ENCODE measurements around the gene DNAH7. TPM values are rescaled to one million over a fixed set of nuclear protein-coding genes. Genes with fewer than 3 reads are reported as not detected.

Gene DNAH7
- total RNA-seq, 1 experiment from 2014 or later, result 0.98 TPM

DNA sequence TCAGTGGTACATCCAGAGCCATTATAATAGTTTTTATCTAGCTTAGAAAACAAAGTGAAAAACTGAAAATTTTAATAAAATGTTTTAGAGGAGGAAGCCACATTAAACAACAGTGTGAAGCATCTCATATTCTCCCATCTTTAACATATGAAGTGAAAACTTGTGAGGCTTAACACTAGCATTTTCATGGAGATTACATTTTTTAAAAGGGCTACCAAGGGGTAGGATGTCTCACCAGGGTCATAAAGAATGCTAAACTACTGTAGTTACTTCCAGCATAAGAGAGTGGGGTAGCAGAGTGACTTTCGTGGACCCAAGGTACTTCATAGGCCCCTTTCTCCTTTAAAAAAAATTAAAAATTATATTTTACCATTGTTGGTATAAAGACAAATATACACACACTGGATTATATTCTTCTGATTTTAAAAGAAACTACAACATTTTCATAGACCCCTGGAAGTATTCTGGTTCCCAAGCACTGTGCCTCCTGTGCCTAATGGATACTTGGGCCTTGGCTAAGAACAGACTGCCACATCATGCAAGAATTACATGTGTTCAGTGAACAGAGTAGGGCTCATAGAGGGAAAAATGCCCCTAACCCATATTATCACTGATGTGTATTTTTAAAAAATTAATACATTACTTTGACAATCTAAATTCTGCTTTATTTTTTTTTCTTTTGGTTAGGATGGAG lies 263.2 kb downstream of the DNAH7 start:
- Mint-ChIP-seq H3K9me3 (ENCODE audit: unreplicated experiment) (no peaks in the 10 kb centered on the region), H3K4me1 (ENCODE audit: insufficient read depth, unreplicated experiment) (no peaks in the 10 kb centered on the region), H3K27ac (ENCODE audit: low read depth, unreplicated experiment) (no peak overlapping the region), H3K36me3 (ENCODE audit: insufficient read depth, unreplicated experiment) (no peaks in the 10 kb centered on the region), H3K27me3 (ENCODE audit: insufficient read depth, unreplicated experiment) (no peaks in the 10 kb centered on the region), H3K4me3 (ENCODE audit: unreplicated experiment) (no peak overlapping the region)
- TF ChIP-seq, protein P1, sequence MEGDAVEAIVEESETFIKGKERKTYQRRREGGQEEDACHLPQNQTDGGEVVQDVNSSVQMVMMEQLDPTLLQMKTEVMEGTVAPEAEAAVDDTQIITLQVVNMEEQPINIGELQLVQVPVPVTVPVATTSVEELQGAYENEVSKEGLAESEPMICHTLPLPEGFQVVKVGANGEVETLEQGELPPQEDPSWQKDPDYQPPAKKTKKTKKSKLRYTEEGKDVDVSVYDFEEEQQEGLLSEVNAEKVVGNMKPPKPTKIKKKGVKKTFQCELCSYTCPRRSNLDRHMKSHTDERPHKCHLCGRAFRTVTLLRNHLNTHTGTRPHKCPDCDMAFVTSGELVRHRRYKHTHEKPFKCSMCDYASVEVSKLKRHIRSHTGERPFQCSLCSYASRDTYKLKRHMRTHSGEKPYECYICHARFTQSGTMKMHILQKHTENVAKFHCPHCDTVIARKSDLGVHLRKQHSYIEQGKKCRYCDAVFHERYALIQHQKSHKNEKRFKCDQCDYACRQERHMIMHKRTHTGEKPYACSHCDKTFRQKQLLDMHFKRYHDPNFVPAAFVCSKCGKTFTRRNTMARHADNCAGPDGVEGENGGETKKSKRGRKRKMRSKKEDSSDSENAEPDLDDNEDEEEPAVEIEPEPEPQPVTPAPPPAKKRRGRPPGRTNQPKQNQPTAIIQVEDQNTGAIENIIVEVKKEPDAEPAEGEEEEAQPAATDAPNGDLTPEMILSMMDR (IDR thresholded peaks at IDR 0.05; ENCODE audit: unreplicated experiment), result no peak
- ChIA-PET POLR2A (no interaction called here), CTCF (no interaction called here)
- BruUV-seq (replicated peaks), result no TSS peak
- DNase-seq (ENCODE audit: unreplicated experiment), result no peak
- intact Hi-C loops (cut with micrococcal nuclease), result no loop called here

DNA sequence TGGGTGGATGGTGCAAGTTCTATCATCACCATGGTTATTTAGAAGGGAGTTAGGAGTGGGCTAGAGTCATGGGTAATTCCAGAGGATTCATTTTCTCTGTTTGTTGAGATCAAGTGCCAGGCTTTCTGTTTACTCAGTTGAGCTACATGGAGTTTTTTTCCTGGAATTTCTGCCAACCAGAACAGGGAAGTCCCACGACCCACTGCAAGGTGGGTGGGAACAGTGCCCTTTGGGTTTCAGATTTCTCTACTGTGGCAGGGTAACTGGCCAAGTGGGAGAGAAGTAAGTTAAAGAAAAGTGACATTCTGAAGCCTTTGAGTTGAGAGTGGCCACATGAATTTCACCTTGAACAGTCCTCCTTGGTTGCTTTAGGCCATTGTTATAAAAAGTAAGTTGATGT lies 272.8 kb downstream of the DNAH7 start:
- no peak for DNase-seq (ENCODE audit: unreplicated experiment)
- no peaks in the 10 kb centered on the region for H3K4me1 Mint-ChIP-seq (ENCODE audit: insufficient read depth, unreplicated experiment)
- H3K4me3 Mint-ChIP-seq (ENCODE audit: unreplicated experiment), result no peak overlapping the region

DNA sequence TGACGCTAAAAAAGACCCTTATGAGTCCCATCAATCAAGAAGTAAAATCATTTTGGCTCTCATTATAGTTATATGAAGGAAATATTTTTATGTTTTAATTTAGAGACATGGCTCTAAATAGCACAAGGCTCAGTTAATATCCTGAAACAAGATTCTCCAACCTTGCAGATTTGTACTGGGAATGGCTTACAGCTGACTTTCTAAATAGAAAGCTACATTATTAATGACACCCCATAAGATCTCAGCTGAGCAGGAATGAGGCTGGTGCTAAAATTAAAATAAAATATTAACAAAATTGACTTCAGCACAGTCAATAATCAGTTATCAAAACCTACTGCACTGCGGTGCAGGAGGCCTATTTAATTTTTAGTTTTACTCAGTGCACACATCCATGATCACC lies 274.8 kb downstream of the DNAH7 start:
- intact Hi-C loops (cut with micrococcal nuclease), result no loop called here
- H3K27me3 Mint-ChIP-seq (ENCODE audit: insufficient read depth, unreplicated experiment), result no peaks in the 10 kb centered on the region
- peaks cover 11% of the 10 kb centered on the region for H3K9me3 Mint-ChIP-seq (ENCODE audit: unreplicated experiment)
- POLR2A ChIA-PET, result no interaction called here
- no TSS peak for BruUV-seq (replicated peaks)
- TF ChIP-seq, protein P1 (IDR thresholded peaks at IDR 0.05; ENCODE audit: unreplicated experiment), result no peak
- no peak overlapping the region for H3K27ac Mint-ChIP-seq (ENCODE audit: low read depth, unreplicated experiment)
- CTCF ChIA-PET, result no interaction called here
- no peak overlapping the region for H3K4me3 Mint-ChIP-seq (ENCODE audit: unreplicated experiment)
- no peak for DNase-seq (ENCODE audit: unreplicated experiment)
- H3K4me1 Mint-ChIP-seq (ENCODE audit: insufficient read depth, unreplicated experiment), result no peaks in the 10 kb centered on the region
- no peaks in the 10 kb centered on the region for H3K36me3 Mint-ChIP-seq (ENCODE audit: insufficient read depth, unreplicated experiment)

More for the DNA sequence above, 272.8 kb downstream of the DNAH7 start:
- Mint-ChIP-seq H3K27ac (ENCODE audit: low read depth, unreplicated experiment) (no peak overlapping the region), H3K27me3 (ENCODE audit: insufficient read depth, unreplicated experiment) (no peaks in the 10 kb centered on the region), H3K36me3 (ENCODE audit: insufficient read depth, unreplicated experiment) (no peaks in the 10 kb centered on the region), H3K9me3 (ENCODE audit: unreplicated experiment) (no peaks in the 10 kb centered on the region)
- TF ChIP-seq, protein P1 (IDR thresholded peaks at IDR 0.05; ENCODE audit: unreplicated experiment), result no peak
- BruUV-seq (replicated peaks), result no TSS peak
- CTCF ChIA-PET, result no interaction called here
- POLR2A ChIA-PET, result no interaction called here
- intact Hi-C loops (cut with micrococcal nuclease), result no loop called here

DNA sequence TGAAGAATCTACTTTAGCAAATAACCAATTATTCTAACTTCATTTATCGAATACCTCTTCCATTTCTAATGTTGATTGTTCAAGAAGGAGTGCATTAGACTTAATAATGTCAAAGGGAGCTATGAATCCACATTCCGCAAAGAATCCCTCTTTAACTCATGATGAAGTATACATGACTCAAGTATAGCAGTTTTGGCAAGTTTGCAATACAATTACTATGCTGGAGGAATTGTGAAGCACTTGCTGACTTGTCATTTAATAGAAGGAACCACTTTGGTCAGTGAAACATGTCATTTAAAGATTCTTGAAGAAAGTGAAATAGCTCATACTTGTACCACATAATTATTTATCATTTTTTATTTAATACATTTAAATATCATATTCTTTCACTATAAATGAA lies 286.5 kb downstream of the DNAH7 start:
- TF ChIP-seq, protein P1 (IDR thresholded peaks at IDR 0.05; ENCODE audit: unreplicated experiment), result no peak
- no TSS peak for BruUV-seq (replicated peaks)
- no peaks in the 10 kb centered on the region for H3K36me3 Mint-ChIP-seq (ENCODE audit: insufficient read depth, unreplicated experiment)
- ChIA-PET CTCF (interaction anchor here (0.5 to 0.7 kb wide), 2 partner anchors 32 to 117 kb away, joined by 3 read pairs; no protein-coding TSS in a partner anchor), POLR2A (no interaction called here)
- intact Hi-C loops (cut with micrococcal nuclease), result no loop called here
- H3K27ac Mint-ChIP-seq (ENCODE audit: low read depth, unreplicated experiment), result no peak overlapping the region
- DNase-seq (ENCODE audit: unreplicated experiment), result no peak
- no peaks in the 10 kb centered on the region for H3K27me3 Mint-ChIP-seq (ENCODE audit: insufficient read depth, unreplicated experiment)
- H3K9me3 Mint-ChIP-seq (ENCODE audit: unreplicated experiment), result no peaks in the 10 kb centered on the region
- H3K4me1 Mint-ChIP-seq (ENCODE audit: insufficient read depth, unreplicated experiment), result no peaks in the 10 kb centered on the region
- no peak overlapping the region for H3K4me3 Mint-ChIP-seq (ENCODE audit: unreplicated experiment)

Measured in MCF 10A (cell line).